Measurements from ENCODE around the gene KLK3. TPM values are rescaled to one million over a fixed set of nuclear protein-coding genes. Genes with fewer than 3 reads are reported as not detected.

Gene KLK3
- total RNA-seq, 4 donors from 2014 or later, result not detected

GRCh38 chr19:50859849-50860248 is 5.1 kb downstream of the KLK3 start:
- intact Hi-C loops (cut with DNase I), result no loop called here
- no peaks in the 10 kb centered on the region for H3K9me3 ChIP-seq
- 80% methylated on average over 3 of the region's 4 CpGs; no CpG with 5 or more reads in 1 of the 2 donors for whole genome bisulfite sequencing, 2 donors
- H3K27me3 ChIP-seq, result peaks cover 0 to 80% (median 0%) of the 10 kb centered on the region in 4 donors
- peaks cover 0 to 20% (median 0%) of the 10 kb centered on the region in 3 donors for H3K4me1 ChIP-seq
- DNase-seq, result no peak
- no peak overlapping the region for H3K4me3 ChIP-seq
- no peak overlapping the region for H3K27ac ChIP-seq
- no peaks in the 10 kb centered on the region for H3K36me3 ChIP-seq
- no peak for TF ChIP-seq POLR2A (IDR thresholded peaks at IDR 0.05)
- no peak for TF ChIP-seq CTCF (IDR thresholded peaks at IDR 0.05)

- no peak for DNase-seq
- Histone ChIP-seq H3K36me3 (no peaks in the 10 kb centered on the region), H3K27ac (peak overlapping the region in 1 of 4 donors; percentile 27), H3K27me3 (peaks cover 0 to 74% (median 0%) of the 10 kb centered on the region in 4 donors), H3K4me3 (no peak overlapping the region), H3K4me1 (peaks cover 0 to 20% (median 0%) of the 10 kb centered on the region in 3 donors), H3K9me3 (no peaks in the 10 kb centered on the region)
- intact Hi-C loops (cut with DNase I), result no loop called here
- TF ChIP-seq POLR2A (IDR thresholded peaks at IDR 0.05), result no peak
- TF ChIP-seq CTCF (IDR thresholded peaks at IDR 0.05), result no peak
- 18 to 44% methylated on average over 4 to 5 of the region's 5 CpGs for WGBS, 2 donors
These were observed 6.3 kb downstream of the KLK3 start for GRCh38 chr19:50861010-50861409.

- H3K4me3 ChIP-seq, result no peak overlapping the region
- peaks cover 0 to 20% (median 0%) of the 10 kb centered on the region in 3 donors for H3K4me1 ChIP-seq
- peaks cover 0 to 74% (median 0%) of the 10 kb centered on the region in 4 donors for H3K27me3 ChIP-seq
- no peak overlapping the region for H3K27ac ChIP-seq
- H3K9me3 ChIP-seq, result no peaks in the 10 kb centered on the region
- intact Hi-C loops (cut with DNase I), result no loop called here
- WGBS, 2 donors, result 77 to 84% methylated on average over 7 of the region's 7 CpGs
- TF ChIP-seq POLR2A (IDR thresholded peaks at IDR 0.05), result no peak
- TF ChIP-seq CTCF (IDR thresholded peaks at IDR 0.05), result no peak
- no peaks in the 10 kb centered on the region for H3K36me3 ChIP-seq
- no peak for DNase-seq
These were observed 7.0 kb downstream of the KLK3 start for GRCh38 chr19:50861496-50862286.

GRCh38 chr19:50869479-50869878 is 14.8 kb downstream of the KLK3 start:
- TF ChIP-seq POLR2A (IDR thresholded peaks at IDR 0.05) (no peak), CTCF (IDR thresholded peaks at IDR 0.05) (no peak)
- Histone ChIP-seq H3K4me3 (no peak overlapping the region), H3K4me1 (no peaks in the 10 kb centered on the region), H3K36me3 (no peaks in the 10 kb centered on the region), H3K9me3 (no peaks in the 10 kb centered on the region), H3K27ac (no peak overlapping the region), H3K27me3 (peaks cover 0 to 85% (median 0%) of the 10 kb centered on the region in 4 donors)
- DNase-seq, result no peak
- intact Hi-C loops (cut with DNase I), result no loop called here
- 73 to 75% methylated on average over 4 of the region's 4 CpGs for WGBS, 2 donors

- H3K4me1 ChIP-seq, result no peaks in the 10 kb centered on the region
- H3K9me3 ChIP-seq, result no peaks in the 10 kb centered on the region
- no peaks in the 10 kb centered on the region for H3K36me3 ChIP-seq
- no peak for TF ChIP-seq POLR2A (IDR thresholded peaks at IDR 0.05)
- TF ChIP-seq CTCF (IDR thresholded peaks at IDR 0.05), result peak in 1 of 6 experiments; percentile 42
- H3K4me3 ChIP-seq, result no peak overlapping the region
- 78 to 83% methylated on average over 19 to 25 of the region's 26 CpGs for WGBS, 2 donors
- H3K27me3 ChIP-seq, result peaks cover 0 to 93% (median 0%) of the 10 kb centered on the region in 4 donors
- no peak overlapping the region for H3K27ac ChIP-seq
- DNase-seq, result no peak
- intact Hi-C loops (cut with DNase I), result no loop called here
These were observed 15.8 kb downstream of the KLK3 start for GRCh38 chr19:50870417-50871089.

All from esophagus squamous epithelium (tissue), 5 donors.